ENCODE data around the gene MEIS1. TPM values are rescaled to one million over a fixed set of nuclear protein-coding genes. Genes with fewer than 3 reads are reported as not detected.

The MEIS1 gene
- total RNA-seq, 2 experiments from 2014 or later, result 5.4 to 7.3 TPM

DNA sequence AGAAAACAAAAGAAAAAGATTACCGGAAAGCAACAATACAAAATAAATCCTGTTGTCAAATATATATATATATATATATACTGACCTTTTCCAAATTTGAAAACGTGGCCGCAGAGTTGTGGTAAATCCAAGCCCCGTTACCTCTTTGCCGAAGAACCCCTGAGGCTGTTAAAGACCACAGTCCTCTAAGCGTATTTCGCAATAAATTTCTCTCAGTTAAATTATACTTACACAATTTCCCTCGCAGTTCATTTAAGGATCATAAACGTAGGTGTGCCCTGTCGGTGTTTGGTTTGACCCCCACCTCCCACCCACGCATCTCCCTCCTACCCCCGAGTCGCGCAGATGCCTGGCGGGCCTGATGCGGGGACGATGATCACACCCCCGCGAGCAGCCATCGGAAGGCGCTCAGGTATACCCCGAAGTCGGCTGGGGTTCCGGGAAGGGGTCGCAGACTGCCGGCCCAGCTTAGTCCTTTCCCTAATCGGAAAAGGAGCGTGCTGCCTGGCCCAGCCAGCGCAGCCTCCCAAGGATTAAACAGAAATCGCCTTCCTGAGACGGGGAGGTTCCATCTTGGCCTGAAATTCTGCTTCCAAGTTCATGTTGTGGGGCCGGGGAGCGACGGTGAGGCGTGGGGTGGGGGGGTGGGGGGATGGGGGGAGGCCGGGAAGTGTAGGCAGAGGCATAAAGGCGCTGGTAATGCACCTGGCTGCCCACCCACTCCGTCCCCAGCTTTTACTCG is 2.9 kb upstream of the MEIS1 start:
- no peak overlapping the region for H3K4me2 ChIP-seq (ENCODE audit: low read length)
- H3K27ac ChIP-seq (ENCODE audit: low read depth, low read length, poor library complexity, severe bottlenecking), result no peak overlapping the region
- POLR2A ChIA-PET, result interaction anchor here (0.7 kb wide), 1 partner anchor 974 kb away, joined by 4 read pairs; no protein-coding TSS in a partner anchor
- intact Hi-C loops (cut with micrococcal nuclease; ENCODE audit: unreplicated experiment), result loop anchor here (5.0 to 10.0 kb wide), 4 partner anchors 133 to 1603 kb away; no protein-coding TSS in a partner anchor
- H3K9me3 ChIP-seq (ENCODE audit: low read length), result no peaks in the 10 kb centered on the region
- TF ChIP-seq, protein P1, sequence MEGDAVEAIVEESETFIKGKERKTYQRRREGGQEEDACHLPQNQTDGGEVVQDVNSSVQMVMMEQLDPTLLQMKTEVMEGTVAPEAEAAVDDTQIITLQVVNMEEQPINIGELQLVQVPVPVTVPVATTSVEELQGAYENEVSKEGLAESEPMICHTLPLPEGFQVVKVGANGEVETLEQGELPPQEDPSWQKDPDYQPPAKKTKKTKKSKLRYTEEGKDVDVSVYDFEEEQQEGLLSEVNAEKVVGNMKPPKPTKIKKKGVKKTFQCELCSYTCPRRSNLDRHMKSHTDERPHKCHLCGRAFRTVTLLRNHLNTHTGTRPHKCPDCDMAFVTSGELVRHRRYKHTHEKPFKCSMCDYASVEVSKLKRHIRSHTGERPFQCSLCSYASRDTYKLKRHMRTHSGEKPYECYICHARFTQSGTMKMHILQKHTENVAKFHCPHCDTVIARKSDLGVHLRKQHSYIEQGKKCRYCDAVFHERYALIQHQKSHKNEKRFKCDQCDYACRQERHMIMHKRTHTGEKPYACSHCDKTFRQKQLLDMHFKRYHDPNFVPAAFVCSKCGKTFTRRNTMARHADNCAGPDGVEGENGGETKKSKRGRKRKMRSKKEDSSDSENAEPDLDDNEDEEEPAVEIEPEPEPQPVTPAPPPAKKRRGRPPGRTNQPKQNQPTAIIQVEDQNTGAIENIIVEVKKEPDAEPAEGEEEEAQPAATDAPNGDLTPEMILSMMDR (conservative IDR thresholded peaks at IDR 0.05; ENCODE audit: low read length), result no peak
- TF ChIP-seq EZH2phosphoT487 (IDR thresholded peaks at IDR 0.05; ENCODE audit: borderline replicate concordance, low read depth, low read length), result no peak
- no peaks in the 10 kb centered on the region for H3K36me3 ChIP-seq (ENCODE audit: insufficient read depth, low read length)
- peaks cover 21% of the 10 kb centered on the region for H3K4me1 ChIP-seq (ENCODE audit: insufficient read depth, low read length, poor library complexity, severe bottlenecking)
- H4K20me1 ChIP-seq (ENCODE audit: insufficient read depth, low read length), result no peaks in the 10 kb centered on the region
- DNase-seq (ENCODE audit: low spot score), result no peak
- H3K79me2 ChIP-seq (ENCODE audit: insufficient read depth, low read depth, low read length), result no peaks in the 10 kb centered on the region
- CTCF ChIA-PET (ENCODE audit: unreplicated experiment), result no interaction called here
- no TSS peak for BruUV-seq (replicated peaks)
- no peaks in the 10 kb centered on the region for H3K9me2 ChIP-seq (ENCODE audit: insufficient read depth, low read length)
- no peak overlapping the region for H3K4me3 ChIP-seq (ENCODE audit: low read depth, low read length, poor library complexity, severe bottlenecking)
- no peak overlapping the region for H2AFZ ChIP-seq (ENCODE audit: low read length)

DNA sequence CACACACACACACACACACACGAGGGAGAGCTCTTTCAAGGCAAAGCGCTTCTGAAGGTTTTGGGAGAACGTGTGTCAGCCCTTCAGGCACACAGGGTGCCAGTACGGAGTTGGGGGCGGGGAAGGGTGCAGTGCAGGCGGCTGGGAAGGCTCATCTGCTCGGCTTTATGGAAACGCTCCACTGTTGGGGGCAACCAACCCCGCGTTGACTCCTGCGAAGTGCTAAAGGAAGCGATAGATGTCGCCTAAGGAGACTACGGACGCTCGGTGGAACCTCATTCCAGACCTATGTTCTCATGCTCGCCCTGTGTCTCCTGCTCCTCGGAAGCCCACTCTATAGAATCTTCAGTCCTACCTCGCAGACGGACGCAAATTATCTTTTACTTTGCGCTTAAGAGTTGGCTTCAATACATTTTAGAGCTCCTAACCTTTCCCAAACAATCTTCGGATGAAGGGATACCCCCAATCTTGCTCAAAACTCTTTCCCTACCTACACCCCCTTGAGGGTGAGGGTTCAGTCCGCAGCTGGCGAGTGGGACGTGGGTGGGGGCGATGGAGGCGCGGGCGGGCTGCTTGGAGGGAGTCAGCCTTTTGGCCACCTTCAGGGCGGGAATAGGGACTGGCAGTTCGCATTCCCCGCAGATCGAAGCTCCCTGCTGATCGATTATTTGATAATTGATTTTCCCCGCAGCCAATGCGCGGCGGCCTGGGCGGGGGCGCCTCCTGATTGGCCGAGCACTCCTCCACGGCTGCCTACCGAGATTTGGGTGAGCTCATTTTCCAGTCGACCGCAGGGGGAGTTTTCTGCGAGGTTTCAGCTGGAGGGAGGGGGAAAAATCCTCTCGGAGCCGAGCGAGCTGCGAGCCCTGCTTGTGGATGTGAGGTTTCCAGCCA is 1.9 kb upstream of the MEIS1 start:
- no peaks in the 10 kb centered on the region for H4K20me1 ChIP-seq (ENCODE audit: insufficient read depth, low read length)
- peak overlapping the region; percentile 93 for H3K4me2 ChIP-seq (ENCODE audit: low read length)
- H3K79me2 ChIP-seq (ENCODE audit: insufficient read depth, low read depth, low read length), result no peaks in the 10 kb centered on the region
- no peaks in the 10 kb centered on the region for H3K9me2 ChIP-seq (ENCODE audit: insufficient read depth, low read length)
- DNase-seq (ENCODE audit: low spot score), result no peak
- intact Hi-C loops (cut with micrococcal nuclease; ENCODE audit: unreplicated experiment), result loop anchor here (5.0 to 10.0 kb wide), 4 partner anchors 132 to 1602 kb away; no protein-coding TSS in a partner anchor
- CTCF ChIA-PET (ENCODE audit: unreplicated experiment), result interaction anchor here (0.6 kb wide), 1 partner anchor 1421 kb away, joined by 4 read pairs; no protein-coding TSS in a partner anchor
- BruUV-seq (replicated peaks), result no TSS peak
- POLR2A ChIA-PET, result interaction anchor here (0.7 kb wide), 1 partner anchor 973 kb away, joined by 4 read pairs; no protein-coding TSS in a partner anchor
- peak overlapping the region; percentile 77 for H3K4me3 ChIP-seq (ENCODE audit: low read depth, low read length, poor library complexity, severe bottlenecking)
- peaks cover 25% of the 10 kb centered on the region for H3K4me1 ChIP-seq (ENCODE audit: insufficient read depth, low read length, poor library complexity, severe bottlenecking)
- TF ChIP-seq EZH2phosphoT487 (IDR thresholded peaks at IDR 0.05; ENCODE audit: borderline replicate concordance, low read depth, low read length), result no peak
- TF ChIP-seq, protein P1 (conservative IDR thresholded peaks at IDR 0.05; ENCODE audit: low read length), result no peak
- no peak overlapping the region for H3K27ac ChIP-seq (ENCODE audit: low read depth, low read length, poor library complexity, severe bottlenecking)
- H2AFZ ChIP-seq (ENCODE audit: low read length), result peak overlapping the region; percentile 99; the same call in 1 of the 2 replicates
- no peaks in the 10 kb centered on the region for H3K9me3 ChIP-seq (ENCODE audit: low read length)
- no peaks in the 10 kb centered on the region for H3K36me3 ChIP-seq (ENCODE audit: insufficient read depth, low read length)
